ENCODE data around the gene NAALADL2. TPM values are rescaled to one million over a fixed set of nuclear protein-coding genes. Genes with fewer than 3 reads are reported as not detected.

The NAALADL2 gene
- total and polyA plus RNA-seq, 2 of the 13 experiments (the other 11 are each of a cell fraction or from before 2014, with no cell fraction given) = 0.08 TPM; not detected in 1

DNA sequence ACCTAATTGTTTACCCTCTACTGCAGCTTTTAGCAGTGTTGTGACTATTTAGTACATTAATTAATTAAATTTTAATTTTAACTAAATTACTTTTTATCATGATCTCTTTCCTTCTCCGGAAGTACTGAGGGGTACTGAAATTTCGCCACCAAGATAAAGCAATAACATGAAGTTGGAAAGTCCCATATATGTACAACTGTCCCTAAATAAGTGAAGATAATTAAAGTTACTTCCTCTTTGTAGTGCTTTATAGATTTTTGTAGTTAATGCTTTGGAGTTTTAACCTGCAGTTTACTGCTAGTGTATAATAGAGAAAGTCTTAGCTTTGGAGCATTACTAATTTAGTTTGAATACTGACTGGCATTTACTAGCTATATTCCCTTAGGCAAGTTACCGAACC is 325.3 kb downstream of the NAALADL2 start:
- Histone ChIP-seq H2AFZ (ENCODE audit: low read length) (no peak overlapping the region), H3K9ac (ENCODE audit: insufficient read depth, low read depth, low read length) (no peak overlapping the region), H3K9me3 (ENCODE audit: low read length) (peaks cover 10% of the 10 kb centered on the region), H3K79me2 (ENCODE audit: insufficient read depth, low read length) (no peaks in the 10 kb centered on the region), H3K36me3 (replicated peaks in 1 of 2; ENCODE audit: control insufficient read depth in 1 of 2, insufficient read depth in 2 of 2, low read length in 2 of 2) (no peaks in the 10 kb centered on the region), H3K4me1 (ENCODE audit: insufficient read depth, low read length) (no peaks in the 10 kb centered on the region), H3K4me2 (ENCODE audit: low read depth, low read length) (no peak overlapping the region), H3K27me3 (ENCODE audit: control insufficient read depth in 1 of 2, insufficient read depth in 2 of 2, low read length in 2 of 2) (no peaks in the 10 kb centered on the region), H3K27ac (ENCODE audit: extremely low read length, insufficient read depth, low read length) (no peak overlapping the region), H4K20me1 (ENCODE audit: insufficient read depth, low read length) (no peaks in the 10 kb centered on the region), H3K4me3 (replicated peaks in 1 of 3; ENCODE audit: insufficient read depth in 1 of 3, low read depth in 2 of 3, low read length in 3 of 3) (no peak overlapping the region)
- BruUV-seq (replicated peaks) = no TSS peak
- no peak for DNase-seq (ENCODE audit: low spot score)
- ATAC-seq = no peak
- in situ Hi-C loops (cut with HindIII; ENCODE audit: extremely low pct_ligation_motif_present, low pct_unique_long_range_greater_than_20kb) (no loop called here), intact Hi-C loops (cut with micrococcal nuclease; ENCODE audit: unreplicated experiment) (no loop called here)
- ChIA-PET POLR2A (no interaction called here), CTCF (ENCODE audit: low intra/inter-chr PET ratio, low total read pairs) (no interaction called here)
- TF ChIP-seq ZNF557 (CRISPR knock-in tag; IDR thresholded peaks at IDR 0.05) (no peak), CEBPB (IDR thresholded peaks at IDR 0.05; ENCODE audit: borderline replicate concordance, low read depth, low read length) (no peak), ZBTB38 (CRISPR knock-in tag; IDR thresholded peaks at IDR 0.05) (no peak), GABPB1 (CRISPR knock-in tag; IDR thresholded peaks at IDR 0.05) (no peak), SNAI1 (CRISPR knock-in tag; IDR thresholded peaks at IDR 0.05; ENCODE audit: borderline replicate concordance) (no peak), TAF1 (CRISPR knock-in tag; IDR thresholded peaks at IDR 0.05) (no peak), ZNF720 (CRISPR knock-in tag; IDR thresholded peaks at IDR 0.05) (no peak), ZNF263 (CRISPR knock-in tag; IDR thresholded peaks at IDR 0.05) (no peak), MAFF (IDR thresholded peaks at IDR 0.05; ENCODE audit: low read depth, low read length) (no peak)
- TF ChIP-seq, protein P1, sequence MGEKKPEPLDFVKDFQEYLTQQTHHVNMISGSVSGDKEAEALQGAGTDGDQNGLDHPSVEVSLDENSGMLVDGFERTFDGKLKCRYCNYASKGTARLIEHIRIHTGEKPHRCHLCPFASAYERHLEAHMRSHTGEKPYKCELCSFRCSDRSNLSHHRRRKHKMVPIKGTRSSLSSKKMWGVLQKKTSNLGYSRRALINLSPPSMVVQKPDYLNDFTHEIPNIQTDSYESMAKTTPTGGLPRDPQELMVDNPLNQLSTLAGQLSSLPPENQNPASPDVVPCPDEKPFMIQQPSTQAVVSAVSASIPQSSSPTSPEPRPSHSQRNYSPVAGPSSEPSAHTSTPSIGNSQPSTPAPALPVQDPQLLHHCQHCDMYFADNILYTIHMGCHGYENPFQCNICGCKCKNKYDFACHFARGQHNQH (CRISPR knock-in tag; IDR thresholded peaks at IDR 0.05) = no peak
- WGBS (ENCODE audit: low lambda C conversion rate) = 12% methylated on average over 3 of the region's 3 CpGs
- FAIRE-seq = no peak

DNA sequence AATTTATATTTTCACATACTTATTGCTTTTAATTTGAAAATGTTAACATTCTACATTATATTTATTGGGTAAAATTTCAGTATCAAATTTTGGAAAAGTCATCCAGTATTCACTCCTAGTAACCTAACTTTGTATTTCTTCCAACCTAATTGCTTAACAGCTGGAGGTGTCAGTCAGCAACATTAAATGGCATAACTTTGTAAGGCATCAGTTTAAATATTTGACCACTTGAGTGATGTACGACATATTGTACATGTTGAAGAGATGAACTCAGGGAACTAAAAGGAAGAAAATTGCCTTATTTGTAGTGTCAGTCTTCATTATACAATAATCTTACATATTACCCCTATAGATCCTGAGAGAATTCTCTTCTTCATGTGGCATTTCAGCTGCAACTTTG is 326.8 kb downstream of the NAALADL2 start:
- ChIA-PET CTCF (ENCODE audit: low intra/inter-chr PET ratio, low total read pairs) (no interaction called here), POLR2A (no interaction called here)
- H3K4me2 ChIP-seq (ENCODE audit: low read depth, low read length) = no peak overlapping the region
- no peak overlapping the region for H3K27ac ChIP-seq (ENCODE audit: extremely low read length, insufficient read depth, low read length)
- H3K4me1 ChIP-seq (ENCODE audit: insufficient read depth, low read length) = no peaks in the 10 kb centered on the region
- H2AFZ ChIP-seq (ENCODE audit: low read length) = no peak overlapping the region
- no peaks in the 10 kb centered on the region for H3K27me3 ChIP-seq (ENCODE audit: control insufficient read depth in 1 of 2, insufficient read depth in 2 of 2, low read length in 2 of 2)
- no peaks in the 10 kb centered on the region for H4K20me1 ChIP-seq (ENCODE audit: insufficient read depth, low read length)
- intact Hi-C loops (cut with micrococcal nuclease; ENCODE audit: unreplicated experiment) (no loop called here), in situ Hi-C loops (cut with HindIII; ENCODE audit: extremely low pct_ligation_motif_present, low pct_unique_long_range_greater_than_20kb) (no loop called here)
- no TSS peak for BruUV-seq (replicated peaks)
- no peak overlapping the region for H3K9ac ChIP-seq (ENCODE audit: insufficient read depth, low read depth, low read length)
- FAIRE-seq (no peak), DNase-seq (ENCODE audit: low spot score) (no peak), ATAC-seq (no peak)
- H3K79me2 ChIP-seq (ENCODE audit: insufficient read depth, low read length) = no peaks in the 10 kb centered on the region
- WGBS (ENCODE audit: low lambda C conversion rate) = 0% methylated on average over 1 of the region's 1 CpG
- H3K4me3 ChIP-seq (replicated peaks in 1 of 3; ENCODE audit: insufficient read depth in 1 of 3, low read depth in 2 of 3, low read length in 3 of 3) = no peak overlapping the region
- peaks cover 10% of the 10 kb centered on the region for H3K9me3 ChIP-seq (ENCODE audit: low read length)
- H3K36me3 ChIP-seq (replicated peaks in 1 of 2; ENCODE audit: control insufficient read depth in 1 of 2, insufficient read depth in 2 of 2, low read length in 2 of 2) = no peaks in the 10 kb centered on the region
- TF ChIP-seq SP5 (CRISPR knock-in tag; IDR thresholded peaks at IDR 0.05; ENCODE audit: borderline replicate concordance, low read depth) (no peak), ZNF296 (CRISPR knock-in tag; conservative IDR thresholded peaks at IDR 0.05) (no peak), ZMYM3 (CRISPR knock-in tag; IDR thresholded peaks at IDR 0.05) (no peak), REPIN1 (CRISPR knock-in tag; IDR thresholded peaks at IDR 0.05; ENCODE audit: borderline replicate concordance, low read depth) (no peak), MAF1 (CRISPR knock-in tag; IDR thresholded peaks at IDR 0.05; ENCODE audit: borderline replicate concordance) (no peak)
- TF ChIP-seq, protein P2, sequence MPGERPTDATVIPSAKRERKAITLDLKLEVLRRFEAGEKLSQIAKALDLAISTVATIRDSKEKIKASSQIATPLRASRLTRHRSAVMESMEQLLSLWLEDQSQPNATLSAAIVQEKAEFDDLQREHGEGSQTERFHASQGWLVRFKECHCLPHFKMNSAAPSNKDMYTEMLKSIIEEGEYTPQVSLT (CRISPR knock-in tag; IDR thresholded peaks at IDR 0.05; ENCODE audit: borderline replicate concordance, low read depth) = no peak
- TF ChIP-seq, protein P3, sequence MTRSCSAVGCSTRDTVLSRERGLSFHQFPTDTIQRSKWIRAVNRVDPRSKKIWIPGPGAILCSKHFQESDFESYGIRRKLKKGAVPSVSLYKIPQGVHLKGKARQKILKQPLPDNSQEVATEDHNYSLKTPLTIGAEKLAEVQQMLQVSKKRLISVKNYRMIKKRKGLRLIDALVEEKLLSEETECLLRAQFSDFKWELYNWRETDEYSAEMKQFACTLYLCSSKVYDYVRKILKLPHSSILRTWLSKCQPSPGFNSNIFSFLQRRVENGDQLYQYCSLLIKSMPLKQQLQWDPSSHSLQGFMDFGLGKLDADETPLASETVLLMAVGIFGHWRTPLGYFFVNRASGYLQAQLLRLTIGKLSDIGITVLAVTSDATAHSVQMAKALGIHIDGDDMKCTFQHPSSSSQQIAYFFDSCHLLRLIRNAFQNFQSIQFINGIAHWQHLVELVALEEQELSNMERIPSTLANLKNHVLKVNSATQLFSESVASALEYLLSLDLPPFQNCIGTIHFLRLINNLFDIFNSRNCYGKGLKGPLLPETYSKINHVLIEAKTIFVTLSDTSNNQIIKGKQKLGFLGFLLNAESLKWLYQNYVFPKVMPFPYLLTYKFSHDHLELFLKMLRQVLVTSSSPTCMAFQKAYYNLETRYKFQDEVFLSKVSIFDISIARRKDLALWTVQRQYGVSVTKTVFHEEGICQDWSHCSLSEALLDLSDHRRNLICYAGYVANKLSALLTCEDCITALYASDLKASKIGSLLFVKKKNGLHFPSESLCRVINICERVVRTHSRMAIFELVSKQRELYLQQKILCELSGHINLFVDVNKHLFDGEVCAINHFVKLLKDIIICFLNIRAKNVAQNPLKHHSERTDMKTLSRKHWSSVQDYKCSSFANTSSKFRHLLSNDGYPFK (CRISPR knock-in tag; IDR thresholded peaks at IDR 0.05; ENCODE audit: borderline replicate concordance) = no peak
